GM10266 (cell line): ENCODE measurements around the gene HDLBP.

ENCODE experiments used
- DNase-seq: peaks from one replicate; pipeline ENCODE4 v3.0.0; 2012; ENCODE audit errors: extremely low spot score
- TF ChIP-seq, protein P1 (sequence below): IDR thresholded peaks from 2 replicates; pipeline ENCODE4 v1.5.1; 2012; ENCODE audit warnings: mild to moderate bottlenecking, low read depth; ENCODE audit not compliant: control insufficient read depth, insufficient read depth; ENCODE audit errors: missing control alignments

The HDLBP gene

DNA sequence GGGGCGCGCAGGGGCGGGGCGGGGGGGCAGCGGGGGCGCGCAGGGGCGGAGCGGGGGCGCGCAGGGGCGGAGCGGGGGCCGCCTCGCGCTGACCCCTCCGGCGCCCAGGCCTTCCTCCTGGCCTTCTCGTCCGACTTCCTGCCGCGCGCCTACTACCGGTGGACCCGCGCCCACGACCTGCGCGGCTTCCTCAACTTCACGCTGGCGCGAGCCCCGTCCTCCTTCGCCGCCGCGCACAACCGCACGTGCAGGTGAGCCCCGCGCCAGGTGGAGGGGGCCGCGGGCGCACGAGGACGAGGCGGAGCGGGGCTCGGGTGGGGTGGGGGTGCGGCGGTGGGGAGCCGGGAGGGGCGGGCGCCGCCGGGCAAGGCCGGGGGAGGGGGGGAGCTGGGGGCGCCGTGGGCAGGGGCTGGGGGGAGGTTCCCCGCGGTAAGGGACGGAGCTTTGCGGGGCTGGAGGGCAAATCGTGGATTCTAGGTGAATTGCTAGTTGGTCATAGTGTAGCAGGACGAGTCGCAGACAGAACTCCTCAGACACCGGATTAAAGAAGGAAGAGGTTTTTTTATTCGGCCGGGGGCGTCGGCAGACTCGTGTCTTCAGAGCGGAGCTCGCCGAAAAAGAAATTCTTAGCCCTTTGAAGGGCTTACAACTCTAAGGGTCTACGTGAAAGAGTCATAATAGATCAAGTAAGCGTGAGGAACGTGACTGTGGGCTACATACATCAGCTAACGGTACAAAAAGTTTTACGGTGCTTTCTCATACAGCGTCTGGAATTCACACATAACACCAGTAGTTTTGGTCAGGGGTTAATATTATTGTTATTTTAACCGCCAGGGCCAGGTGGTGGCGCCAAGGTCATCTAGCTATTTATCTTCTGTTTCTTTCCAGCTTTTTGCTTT is 97.1 kb downstream of the HDLBP start:
- DNase-seq, result peak; percentile 84
- TF ChIP-seq, protein P1, sequence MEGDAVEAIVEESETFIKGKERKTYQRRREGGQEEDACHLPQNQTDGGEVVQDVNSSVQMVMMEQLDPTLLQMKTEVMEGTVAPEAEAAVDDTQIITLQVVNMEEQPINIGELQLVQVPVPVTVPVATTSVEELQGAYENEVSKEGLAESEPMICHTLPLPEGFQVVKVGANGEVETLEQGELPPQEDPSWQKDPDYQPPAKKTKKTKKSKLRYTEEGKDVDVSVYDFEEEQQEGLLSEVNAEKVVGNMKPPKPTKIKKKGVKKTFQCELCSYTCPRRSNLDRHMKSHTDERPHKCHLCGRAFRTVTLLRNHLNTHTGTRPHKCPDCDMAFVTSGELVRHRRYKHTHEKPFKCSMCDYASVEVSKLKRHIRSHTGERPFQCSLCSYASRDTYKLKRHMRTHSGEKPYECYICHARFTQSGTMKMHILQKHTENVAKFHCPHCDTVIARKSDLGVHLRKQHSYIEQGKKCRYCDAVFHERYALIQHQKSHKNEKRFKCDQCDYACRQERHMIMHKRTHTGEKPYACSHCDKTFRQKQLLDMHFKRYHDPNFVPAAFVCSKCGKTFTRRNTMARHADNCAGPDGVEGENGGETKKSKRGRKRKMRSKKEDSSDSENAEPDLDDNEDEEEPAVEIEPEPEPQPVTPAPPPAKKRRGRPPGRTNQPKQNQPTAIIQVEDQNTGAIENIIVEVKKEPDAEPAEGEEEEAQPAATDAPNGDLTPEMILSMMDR, result peak; percentile 51

DNA sequence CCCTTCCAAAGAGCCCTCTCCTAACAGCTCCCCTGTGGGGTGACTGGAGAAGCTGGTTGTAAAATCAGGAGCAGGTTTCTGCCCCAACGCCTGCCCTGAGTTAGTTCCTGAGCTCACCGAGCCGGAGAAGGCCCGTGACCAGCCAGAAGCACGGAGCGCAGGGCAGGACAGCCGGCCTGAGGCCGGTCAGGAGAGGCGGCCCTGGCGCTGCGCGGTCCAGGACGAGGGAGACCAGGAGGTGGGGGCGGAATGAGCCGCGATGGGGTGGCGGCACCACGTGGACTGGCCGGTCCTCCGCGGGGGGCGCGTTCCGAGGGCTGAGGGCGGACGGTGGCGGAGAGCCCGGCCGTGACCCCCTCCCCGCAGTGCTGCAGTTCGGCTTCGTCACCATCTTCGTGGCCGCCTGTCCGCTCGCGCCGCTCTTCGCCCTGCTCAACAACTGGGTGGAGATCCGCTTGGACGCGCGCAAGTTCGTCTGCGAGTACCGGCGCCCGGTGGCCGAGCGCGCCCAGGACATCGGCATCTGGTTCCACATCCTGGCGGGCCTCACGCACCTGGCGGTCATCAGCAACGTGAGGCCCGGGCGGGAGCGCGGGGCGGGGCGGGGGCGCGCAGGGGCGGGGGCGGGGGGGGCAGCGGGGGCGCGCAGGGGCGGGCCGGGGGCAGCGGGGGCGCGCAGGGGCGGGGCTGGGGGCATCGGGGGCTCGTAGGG is 98.0 kb downstream of the HDLBP start:
- DNase-seq, result peak; percentile 94
- TF ChIP-seq, protein P1, result no peak

DNA sequence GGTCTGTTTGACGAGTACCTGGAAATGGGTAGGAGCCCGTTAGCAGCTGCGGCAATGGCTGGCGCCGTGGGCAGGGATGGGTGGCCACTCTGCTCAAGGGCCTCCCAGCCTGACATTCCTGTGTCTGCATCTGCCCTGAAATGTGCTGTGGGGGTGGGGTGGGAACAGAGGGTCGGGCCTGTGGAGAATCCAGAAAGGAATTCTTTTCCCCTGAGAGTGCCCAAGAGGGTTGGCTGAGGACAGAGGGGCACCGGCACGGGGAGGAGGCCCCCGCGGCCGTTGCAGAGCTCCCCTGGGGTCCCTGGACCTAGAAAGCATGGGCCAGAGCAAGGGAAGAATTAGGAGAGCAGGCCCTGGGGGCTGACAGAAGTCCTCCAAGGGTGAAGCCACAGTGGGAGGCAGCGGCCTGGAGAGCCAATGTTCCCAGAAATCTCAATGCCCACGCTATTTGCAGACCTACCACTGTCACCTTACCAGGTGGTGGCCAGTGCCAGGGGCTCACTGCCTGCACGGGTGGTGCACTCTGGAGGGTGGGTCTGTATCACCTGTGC is 99.2 kb downstream of the HDLBP start:
- TF ChIP-seq, protein P1, result no peak
- no peak for DNase-seq

DNA sequence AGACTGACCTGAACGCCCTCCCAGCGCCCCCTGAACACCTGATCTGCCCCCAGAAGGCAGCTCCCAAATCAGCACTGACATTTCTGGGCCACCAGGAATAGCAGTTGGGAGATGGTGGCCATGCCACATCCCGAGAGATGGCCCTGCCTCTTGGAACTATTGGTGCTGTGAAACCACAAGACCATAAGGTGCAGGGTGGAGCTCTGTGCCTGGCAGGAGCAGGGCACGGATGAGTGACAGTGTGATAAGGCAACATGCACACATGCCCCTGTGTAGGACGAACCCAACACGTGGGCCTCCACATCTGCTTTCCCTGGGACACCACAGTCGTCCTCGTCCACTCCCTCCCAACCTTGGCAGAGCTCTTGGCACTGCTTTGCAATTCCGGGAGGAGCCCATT is 100.1 kb downstream of the HDLBP start:
- no peak for DNase-seq
- TF ChIP-seq, protein P1, result no peak

DNA sequence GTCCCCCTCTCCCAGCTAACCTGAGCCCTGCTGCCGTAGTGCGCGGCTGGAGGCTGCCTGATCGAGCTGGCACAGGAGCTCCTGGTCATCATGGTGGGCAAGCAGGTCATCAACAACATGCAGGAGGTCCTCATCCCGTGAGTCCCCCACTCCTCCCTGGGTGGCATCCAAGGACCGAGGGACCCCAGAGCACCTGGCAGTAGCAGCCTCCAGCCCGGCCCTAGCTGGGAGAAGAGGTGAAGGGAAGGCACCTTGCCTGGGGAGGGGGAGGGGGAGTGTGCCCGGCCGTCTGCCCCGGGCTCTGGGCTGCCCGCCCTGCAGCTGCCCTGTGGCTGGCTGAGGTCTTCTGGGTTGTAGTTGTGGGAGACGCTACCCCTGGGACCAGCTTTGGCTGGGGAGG is 100.7 kb downstream of the HDLBP start:
- TF ChIP-seq, protein P1, result no peak
- no peak for DNase-seq

DNA sequence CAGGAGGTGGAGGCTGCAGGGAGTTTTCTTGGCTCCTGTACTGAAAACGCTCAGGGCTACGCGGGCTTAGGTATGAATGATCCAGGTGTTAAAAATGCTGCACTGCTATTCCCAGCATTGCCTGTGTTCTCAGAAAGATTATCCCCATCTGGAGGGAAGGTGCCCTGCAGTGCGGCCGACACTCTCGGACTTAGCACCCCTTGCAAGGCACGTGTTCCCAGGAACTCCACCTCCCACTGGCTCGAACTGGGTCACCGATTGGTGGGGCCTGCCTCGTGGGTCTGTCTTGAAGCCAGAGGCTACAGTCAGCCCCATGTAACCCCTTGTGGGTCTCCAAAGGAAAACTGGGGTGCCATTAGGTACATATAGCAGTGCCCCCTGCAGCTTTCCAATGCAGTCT is 101.3 kb downstream of the HDLBP start:
- no peak for DNase-seq
- TF ChIP-seq, protein P1, result no peak
